Ascending aorta (tissue), 2 donors: ENCODE data around the gene PLAC8L1. TPM values are rescaled to one million over a fixed set of nuclear protein-coding genes. Genes with fewer than 3 reads are reported as not detected.

Experiments used
- DNase-seq, 2 donors: peaks; one replicate each; pipeline ENCODE4 v3.0.0-alpha.2; 2019; ENCODE audit warnings: low spot score in 2 of 2
- H3K27ac ChIP-seq, 2 donors: fragments of 200-600 bp; sonication (generic); one replicate each; pipeline ENCODE4 v1.5.1; 2016 to 2017; ENCODE audit warnings: mild to moderate bottlenecking in 1 of 2
- H3K27me3 ChIP-seq: fragments of 200-600 bp; sonication (generic); one replicate; pipeline ENCODE4 v1.5.1; 2017
- H3K36me3 ChIP-seq, 2 donors: fragments of 200-600 bp; sonication (generic); one replicate each; pipeline ENCODE4 v1.5.1; 2016
- H3K4me1 ChIP-seq, 2 donors: fragments of 200-600 bp; sonication (generic); one replicate each; pipeline ENCODE4 v1.5.1; 2016 to 2017; ENCODE audit warnings: mild to moderate bottlenecking in 1 of 2
- H3K4me3 ChIP-seq, 2 donors: fragments of 200-600 bp; sonication (generic); one replicate each; pipeline ENCODE4 v1.5.1; 2016 to 2017; ENCODE audit warnings: mild to moderate bottlenecking in 1 of 2
- H3K9me3 ChIP-seq, 2 donors: fragments of 200-600 bp; sonication (generic); one replicate each; pipeline ENCODE4 v1.5.1; 2016
- intact Hi-C: fragments of 100-400 bp; cut with DNase I; formaldehyde crosslinking; loops from one replicate; pipeline ENCODE4 v1.15.1; 2023
- total RNA-seq: library from RNA; depleted of rRNA; stranded (reverse); fragments of >200 nt; gene quantifications from one replicate; pipeline ENCODE4 v1.1.0, GENCODE V29; 2016
- TF ChIP-seq, protein P1 (sequence below), 3 experiments: fragments of 200-600 bp in 2 of 3; fragments of 450-650 bp in 1 of 3; sonication (generic) in 2 of 3; IDR thresholded peaks; one replicate each; pipeline ENCODE4 v1.5.1; 2016 to 2019; ENCODE audit warnings: antibody characterized with exemption in 3 of 3, mild to moderate bottlenecking in 1 of 3, moderate library complexity in 1 of 3

PLAC8L1 gene
- total RNA-seq, 1 donor from 2014 or later = not detected

DNA sequence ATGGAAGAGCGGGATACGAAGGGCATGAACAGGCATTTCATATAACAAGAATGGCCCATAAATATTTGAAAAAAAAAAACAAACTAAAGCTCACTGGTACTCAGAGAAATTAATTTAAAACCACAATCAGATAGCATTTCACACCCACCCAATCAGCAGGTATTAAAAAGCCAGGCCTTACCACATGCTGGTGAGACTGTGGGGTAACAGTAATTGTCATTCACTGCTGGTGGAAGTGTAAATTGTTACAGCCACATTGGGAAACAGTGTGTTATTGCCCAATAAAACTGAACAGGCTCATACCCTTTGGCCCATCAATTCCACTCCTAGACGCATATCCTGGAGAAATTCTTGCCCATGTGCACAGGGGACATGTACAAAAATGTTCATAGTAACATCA is 66.0 kb downstream of the PLAC8L1 start:
- DNase-seq = no peak
- H3K4me3 ChIP-seq = no peak overlapping the region
- H3K4me1 ChIP-seq = no peaks in the 10 kb centered on the region
- H3K27me3 ChIP-seq = no peaks in the 10 kb centered on the region
- TF ChIP-seq, protein P1, sequence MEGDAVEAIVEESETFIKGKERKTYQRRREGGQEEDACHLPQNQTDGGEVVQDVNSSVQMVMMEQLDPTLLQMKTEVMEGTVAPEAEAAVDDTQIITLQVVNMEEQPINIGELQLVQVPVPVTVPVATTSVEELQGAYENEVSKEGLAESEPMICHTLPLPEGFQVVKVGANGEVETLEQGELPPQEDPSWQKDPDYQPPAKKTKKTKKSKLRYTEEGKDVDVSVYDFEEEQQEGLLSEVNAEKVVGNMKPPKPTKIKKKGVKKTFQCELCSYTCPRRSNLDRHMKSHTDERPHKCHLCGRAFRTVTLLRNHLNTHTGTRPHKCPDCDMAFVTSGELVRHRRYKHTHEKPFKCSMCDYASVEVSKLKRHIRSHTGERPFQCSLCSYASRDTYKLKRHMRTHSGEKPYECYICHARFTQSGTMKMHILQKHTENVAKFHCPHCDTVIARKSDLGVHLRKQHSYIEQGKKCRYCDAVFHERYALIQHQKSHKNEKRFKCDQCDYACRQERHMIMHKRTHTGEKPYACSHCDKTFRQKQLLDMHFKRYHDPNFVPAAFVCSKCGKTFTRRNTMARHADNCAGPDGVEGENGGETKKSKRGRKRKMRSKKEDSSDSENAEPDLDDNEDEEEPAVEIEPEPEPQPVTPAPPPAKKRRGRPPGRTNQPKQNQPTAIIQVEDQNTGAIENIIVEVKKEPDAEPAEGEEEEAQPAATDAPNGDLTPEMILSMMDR (IDR thresholded peaks at IDR 0.05) = no peak
- no peaks in the 10 kb centered on the region for H3K36me3 ChIP-seq
- no peak overlapping the region for H3K27ac ChIP-seq
- no peaks in the 10 kb centered on the region for H3K9me3 ChIP-seq
- intact Hi-C loops = no loop called here

DNA sequence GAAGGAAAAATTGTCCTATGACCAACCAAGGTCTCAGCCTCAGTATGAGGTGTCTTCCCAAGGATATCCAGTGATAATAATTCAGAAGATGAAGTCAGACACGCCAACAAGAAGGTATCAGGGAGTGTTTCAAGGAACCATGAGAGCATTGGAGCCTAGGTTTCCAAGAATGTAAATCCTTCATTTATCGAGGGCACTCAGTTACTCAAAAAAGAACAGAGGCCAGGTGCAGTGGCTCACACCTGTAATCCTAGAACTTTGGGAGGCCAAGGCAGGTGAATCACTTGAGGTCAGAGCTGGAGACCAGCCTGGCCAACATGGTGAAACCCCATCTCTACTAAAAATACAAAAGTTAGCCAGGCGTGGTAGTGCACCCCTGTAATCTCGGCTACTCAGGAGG is 70.8 kb downstream of the PLAC8L1 start:
- Histone ChIP-seq H3K27ac (no peak overlapping the region), H3K27me3 (no peaks in the 10 kb centered on the region), H3K4me1 (no peaks in the 10 kb centered on the region), H3K4me3 (no peak overlapping the region), H3K36me3 (no peaks in the 10 kb centered on the region), H3K9me3 (no peaks in the 10 kb centered on the region)
- no peak for DNase-seq
- TF ChIP-seq, protein P1 (IDR thresholded peaks at IDR 0.05) = no peak
- intact Hi-C loops = no loop called here

Other genes starting within 250 kb of the PLAC8L1 start
- gene GRXCR2, start 232.6 kb downstream of the PLAC8L1 start, total RNA-seq = not detected
- 50.6 TPM for gene SH3RF2, start 169.0 kb downstream of the PLAC8L1 start, total RNA-seq
- 134 TPM for gene LARS1, start 77.1 kb upstream of the PLAC8L1 start, total RNA-seq
- gene RBM27, start 98.0 kb upstream of the PLAC8L1 start, total RNA-seq = 5.9 TPM
- gene POU4F3, start 233.3 kb upstream of the PLAC8L1 start, total RNA-seq = not detected